Loucy (cell line): ENCODE results near the gene EFNA5.

Source experiments
- H2AFZ ChIP-seq: fragments of 200-600 bp; sonication (generic); 2 replicates; pipeline ENCODE4 v1.6.0; 2016; ENCODE audit warnings: antibody characterized with exemption, mild to moderate bottlenecking, low read length, moderate library complexity
- H3F3A ChIP-seq: fragments of 200-600 bp; 2 replicates; pipeline ENCODE4 v1.6.0; 2016; ENCODE audit warnings: antibody characterized with exemption, low read depth, mild to moderate bottlenecking
- H3K27me3 ChIP-seq: fragments of 200-600 bp; sonication (generic); 2 replicates; pipeline ENCODE4 v1.6.1; 2014; ENCODE audit warnings: low read length, mild to moderate bottlenecking; ENCODE audit not compliant: insufficient read depth, poor library complexity, severe bottlenecking
- H3K36me3 ChIP-seq: fragments of 200-600 bp; sonication (generic); 2 replicates; pipeline ENCODE4 v1.6.1; 2016; ENCODE audit warnings: low read length; ENCODE audit not compliant: insufficient read depth
- H3K4me1 ChIP-seq: fragments of 200-600 bp; sonication (generic); 2 replicates; pipeline ENCODE4 v1.5.1; 2014; ENCODE audit warnings: low read length, mild to moderate bottlenecking; ENCODE audit not compliant: insufficient read depth, poor library complexity, severe bottlenecking
- H3K4me2 ChIP-seq: fragments of 200-600 bp; sonication (generic); 2 replicates; pipeline ENCODE4 v1.6.0; 2014; ENCODE audit warnings: antibody characterized with exemption, low read length, low read depth, mild to moderate bottlenecking; ENCODE audit not compliant: poor library complexity, severe bottlenecking
- H3K4me3 ChIP-seq: fragments of 200-600 bp; sonication (generic); 2 replicates; pipeline ENCODE4 v1.5.1; 2014; ENCODE audit warnings: low read length, mild to moderate bottlenecking, mixed read lengths; ENCODE audit not compliant: poor library complexity, severe bottlenecking
- H3K79me2 ChIP-seq: fragments of 200-600 bp; sonication (generic); 2 replicates; pipeline ENCODE4 v1.6.1; 2014; ENCODE audit warnings: low read length; ENCODE audit not compliant: insufficient read depth
- H3K9ac ChIP-seq: fragments of 200-600 bp; sonication (generic); 2 replicates; pipeline ENCODE4 v1.6.0; 2014; ENCODE audit warnings: mild to moderate bottlenecking, low read depth, low read length, moderate library complexity; ENCODE audit not compliant: poor library complexity, severe bottlenecking
- H3K9me2 ChIP-seq: fragments of 200-600 bp; sonication (generic); replicated peaks from 2 replicates; pipeline ENCODE4 v1.6.1; 2016; ENCODE audit warnings: low read depth, low read length, mixed read lengths
- H3K9me3 ChIP-seq: fragments of 200-600 bp; sonication (generic); 2 replicates; pipeline ENCODE4 v1.6.1; 2014; ENCODE audit warnings: mild to moderate bottlenecking, antibody characterized with exemption, low read length, low read depth; ENCODE audit not compliant: insufficient read depth
- H4K20me1 ChIP-seq: fragments of 200-600 bp; sonication (generic); 2 replicates; pipeline ENCODE4 v1.6.0; 2014; ENCODE audit warnings: antibody characterized with exemption, low read length, mild to moderate bottlenecking; ENCODE audit not compliant: insufficient read depth, poor library complexity, severe bottlenecking
- EZH2phosphoT487 ChIP-seq: fragments of 200-600 bp; IDR thresholded peaks from 2 replicates; pipeline ENCODE4 v1.6.1; 2018; ENCODE audit warnings: antibody characterized with exemption, mild to moderate bottlenecking, moderate library complexity, borderline replicate concordance
- TF ChIP-seq, protein P1 (sequence below): fragments of 200-600 bp; sonication (generic); conservative IDR thresholded peaks from 2 replicates; pipeline ENCODE4 v1.5.1; 2014; ENCODE audit warnings: mild to moderate bottlenecking, antibody characterized with exemption, low read length

The EFNA5 gene

DNA sequence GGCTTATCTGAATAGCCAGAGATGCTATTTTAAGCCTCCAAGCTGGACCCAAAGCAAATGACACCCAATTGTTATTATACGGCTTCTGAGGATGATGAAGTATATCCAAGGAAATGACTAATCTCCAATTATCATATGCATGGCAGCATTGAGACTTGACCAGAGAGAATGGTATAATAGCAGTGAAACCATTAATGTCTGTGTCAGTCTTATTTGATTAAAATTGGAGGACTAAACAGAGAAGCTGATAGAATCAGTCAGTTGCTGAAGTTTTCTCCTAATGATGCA, 200.5 kb downstream of the EFNA5 start:
- H3K27me3 ChIP-seq: no peaks in the 10 kb centered on the region
- no peak for TF ChIP-seq EZH2phosphoT487
- TF ChIP-seq, protein P1, sequence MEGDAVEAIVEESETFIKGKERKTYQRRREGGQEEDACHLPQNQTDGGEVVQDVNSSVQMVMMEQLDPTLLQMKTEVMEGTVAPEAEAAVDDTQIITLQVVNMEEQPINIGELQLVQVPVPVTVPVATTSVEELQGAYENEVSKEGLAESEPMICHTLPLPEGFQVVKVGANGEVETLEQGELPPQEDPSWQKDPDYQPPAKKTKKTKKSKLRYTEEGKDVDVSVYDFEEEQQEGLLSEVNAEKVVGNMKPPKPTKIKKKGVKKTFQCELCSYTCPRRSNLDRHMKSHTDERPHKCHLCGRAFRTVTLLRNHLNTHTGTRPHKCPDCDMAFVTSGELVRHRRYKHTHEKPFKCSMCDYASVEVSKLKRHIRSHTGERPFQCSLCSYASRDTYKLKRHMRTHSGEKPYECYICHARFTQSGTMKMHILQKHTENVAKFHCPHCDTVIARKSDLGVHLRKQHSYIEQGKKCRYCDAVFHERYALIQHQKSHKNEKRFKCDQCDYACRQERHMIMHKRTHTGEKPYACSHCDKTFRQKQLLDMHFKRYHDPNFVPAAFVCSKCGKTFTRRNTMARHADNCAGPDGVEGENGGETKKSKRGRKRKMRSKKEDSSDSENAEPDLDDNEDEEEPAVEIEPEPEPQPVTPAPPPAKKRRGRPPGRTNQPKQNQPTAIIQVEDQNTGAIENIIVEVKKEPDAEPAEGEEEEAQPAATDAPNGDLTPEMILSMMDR: no peak
- H4K20me1 ChIP-seq: no peaks in the 10 kb centered on the region
- H3K9me3 ChIP-seq: no peaks in the 10 kb centered on the region
- no peaks in the 10 kb centered on the region for H3F3A ChIP-seq
- no peak overlapping the region for H2AFZ ChIP-seq
- H3K9me2 ChIP-seq: no peaks in the 10 kb centered on the region
- H3K36me3 ChIP-seq: no peaks in the 10 kb centered on the region
- peaks cover 5% of the 10 kb centered on the region for H3K4me1 ChIP-seq
- no peak overlapping the region for H3K4me2 ChIP-seq
- H3K4me3 ChIP-seq: no peak overlapping the region
- no peak overlapping the region for H3K9ac ChIP-seq
- H3K79me2 ChIP-seq: no peaks in the 10 kb centered on the region

DNA sequence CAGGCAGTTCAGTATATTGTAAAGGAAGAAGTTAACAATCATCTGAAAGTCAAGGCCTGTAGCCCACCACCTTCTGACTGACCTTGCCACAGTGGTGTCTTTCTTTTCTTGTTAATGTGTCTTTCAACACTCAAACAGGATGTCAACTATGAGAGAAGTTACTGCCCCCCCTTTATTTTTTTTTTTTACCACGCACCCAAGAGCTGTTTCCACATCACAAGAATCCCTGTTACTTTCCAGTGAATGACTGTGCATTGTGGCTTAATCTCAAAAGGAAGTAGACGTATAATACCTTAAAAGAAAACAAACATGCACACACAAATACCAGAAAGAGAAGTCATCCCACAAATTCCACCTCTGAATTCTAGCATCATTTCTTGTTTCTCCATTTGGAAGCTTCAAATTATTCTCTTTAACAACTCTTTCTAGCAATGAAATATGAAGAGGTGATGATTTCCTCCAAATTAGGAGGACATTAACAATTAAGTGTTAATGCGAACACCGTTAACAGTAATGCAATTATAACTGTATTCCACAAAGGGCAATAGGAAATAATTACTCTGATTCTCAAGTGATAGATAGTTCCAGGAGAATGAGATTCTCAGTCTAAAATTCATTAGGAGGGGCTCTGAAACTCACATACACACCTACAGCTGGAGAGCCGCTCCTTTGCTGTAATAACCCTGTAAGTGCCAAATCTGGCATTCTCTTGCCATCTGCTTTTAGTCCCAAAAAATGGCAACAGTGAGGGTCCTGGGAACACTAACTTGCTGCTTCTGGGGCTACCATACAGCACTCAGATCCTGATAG, 201.0 kb downstream of the EFNA5 start:
- H3K9me3 ChIP-seq: no peaks in the 10 kb centered on the region
- H3K4me1 ChIP-seq: peaks cover 5% of the 10 kb centered on the region
- no peaks in the 10 kb centered on the region for H4K20me1 ChIP-seq
- no peaks in the 10 kb centered on the region for H3K9me2 ChIP-seq
- H3K36me3 ChIP-seq: no peaks in the 10 kb centered on the region
- H3K4me3 ChIP-seq: no peak overlapping the region
- TF ChIP-seq, protein P1: no peak
- no peak for TF ChIP-seq EZH2phosphoT487
- H2AFZ ChIP-seq: no peak overlapping the region
- H3K79me2 ChIP-seq: no peaks in the 10 kb centered on the region
- no peaks in the 10 kb centered on the region for H3K27me3 ChIP-seq
- no peak overlapping the region for H3K4me2 ChIP-seq
- H3K9ac ChIP-seq: no peak overlapping the region
- H3F3A ChIP-seq: no peaks in the 10 kb centered on the region

DNA sequence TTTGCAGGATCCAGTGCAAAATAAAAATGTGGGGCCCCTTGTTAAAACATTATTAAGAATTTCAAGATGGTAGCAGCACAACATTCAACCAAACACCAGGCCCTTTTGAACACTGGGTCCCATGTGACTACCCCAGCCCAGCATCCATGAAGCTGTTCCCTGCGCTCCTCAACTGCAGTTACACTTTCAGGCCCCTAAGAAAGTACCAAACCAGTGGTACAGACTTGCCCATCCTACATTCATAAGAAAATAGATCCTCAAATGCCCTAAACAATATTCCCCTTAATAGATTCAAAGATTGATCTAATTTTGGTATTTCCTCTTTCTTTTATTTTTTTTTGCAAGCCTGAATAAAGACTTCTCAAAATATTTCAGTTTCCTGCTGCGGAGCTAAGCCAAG, 201.7 kb downstream of the EFNA5 start:
- no peaks in the 10 kb centered on the region for H3K79me2 ChIP-seq
- H3K4me1 ChIP-seq: peaks cover 5% of the 10 kb centered on the region
- H3K9ac ChIP-seq: no peak overlapping the region
- no peak overlapping the region for H2AFZ ChIP-seq
- H3K9me2 ChIP-seq: no peaks in the 10 kb centered on the region
- no peaks in the 10 kb centered on the region for H3F3A ChIP-seq
- H3K27me3 ChIP-seq: no peaks in the 10 kb centered on the region
- no peaks in the 10 kb centered on the region for H3K9me3 ChIP-seq
- no peaks in the 10 kb centered on the region for H4K20me1 ChIP-seq
- no peak overlapping the region for H3K4me2 ChIP-seq
- no peak for TF ChIP-seq EZH2phosphoT487
- TF ChIP-seq, protein P1: no peak
- no peaks in the 10 kb centered on the region for H3K36me3 ChIP-seq
- no peak overlapping the region for H3K4me3 ChIP-seq
